Activated CD4-positive, CD25-positive, alpha-beta regulatory T cell treated with anti-CD3 and anti-CD28 coated beads, Interleukin-2, amount 50 U/mL, for 24 hours (primary cell): ENCODE data around the gene LTBP3.
"Not testable (repeated sequence)": the region's sequence is repeated elsewhere in the genome, so short reads cannot be mapped to it uniquely, and the experiment has no call there.

Experiments
- ATAC-seq, 2 donors: fragments of 150-1000 bp; cut with Tn5 transposase; one replicate each; pipeline ENCODE4 v1.10.0; 2021; ENCODE audit warnings: mild to moderate bottlenecking in 1 of 2, moderate library complexity in 1 of 2

Gene LTBP3

GRCh38 chr11:65535102-65535501 lies 23.1 kb downstream of the LTBP3 start:
- no peak for ATAC-seq

DNA sequence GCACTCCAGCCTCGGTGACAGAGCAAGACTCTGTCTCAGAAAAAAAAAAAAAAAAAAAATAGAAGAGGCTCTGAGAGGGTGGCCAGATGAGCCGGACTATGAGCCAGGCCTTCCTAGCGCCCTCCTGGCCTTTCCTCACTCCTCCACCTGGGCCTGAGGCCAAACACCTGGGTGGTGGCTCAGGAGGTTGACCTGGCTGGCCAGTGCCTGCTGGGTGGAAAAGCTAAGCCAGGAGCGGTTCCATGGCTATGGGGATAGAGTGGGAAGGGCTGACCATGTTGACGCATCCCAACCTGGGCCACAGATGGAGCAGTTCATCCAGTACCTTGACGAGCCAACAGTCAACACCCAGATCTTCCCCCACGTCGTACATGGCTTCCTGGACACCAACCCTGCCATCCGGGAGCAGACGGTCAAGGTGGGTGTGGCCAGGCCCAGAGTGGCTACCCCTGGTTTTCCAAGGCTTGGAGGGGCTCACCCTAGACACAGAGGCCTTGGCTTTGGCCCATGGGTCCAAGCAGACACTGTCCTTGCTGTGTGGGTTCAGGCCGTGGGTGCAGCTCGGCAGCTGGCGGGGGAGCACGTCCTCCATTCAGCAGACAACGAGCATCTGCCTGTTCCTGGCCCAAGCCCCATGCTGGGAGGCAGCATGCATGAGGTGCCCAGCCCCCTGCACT lies 25.6 kb downstream of the LTBP3 start:
- ATAC-seq, result no peak

DNA sequence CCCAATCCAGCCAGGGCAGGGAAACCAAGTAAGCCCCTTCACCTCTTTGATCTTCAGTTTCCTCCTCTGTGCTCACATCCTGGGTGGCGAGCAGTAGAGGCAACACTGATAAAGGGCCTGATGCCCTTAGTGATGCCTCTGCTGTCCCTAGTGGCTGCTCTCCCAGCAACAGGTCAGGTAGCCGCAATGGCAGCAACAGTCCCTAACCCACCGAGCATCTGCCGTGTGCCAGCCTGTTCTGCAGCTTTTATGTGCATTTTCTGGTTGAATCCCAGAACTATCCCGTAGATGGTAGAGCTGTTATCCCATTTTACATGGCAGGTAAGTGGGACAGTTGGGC lies 28.0 kb downstream of the LTBP3 start:
- peak; percentile 58 to 66 for ATAC-seq

- ATAC-seq, result no peak
Observed at GRCh38 chr11:65529475-65530156, 28.5 kb downstream of the LTBP3 start.

- ATAC-seq, result no peak
Observed at GRCh38 chr11:65528819-65529350, 29.3 kb downstream of the LTBP3 start.

DNA sequence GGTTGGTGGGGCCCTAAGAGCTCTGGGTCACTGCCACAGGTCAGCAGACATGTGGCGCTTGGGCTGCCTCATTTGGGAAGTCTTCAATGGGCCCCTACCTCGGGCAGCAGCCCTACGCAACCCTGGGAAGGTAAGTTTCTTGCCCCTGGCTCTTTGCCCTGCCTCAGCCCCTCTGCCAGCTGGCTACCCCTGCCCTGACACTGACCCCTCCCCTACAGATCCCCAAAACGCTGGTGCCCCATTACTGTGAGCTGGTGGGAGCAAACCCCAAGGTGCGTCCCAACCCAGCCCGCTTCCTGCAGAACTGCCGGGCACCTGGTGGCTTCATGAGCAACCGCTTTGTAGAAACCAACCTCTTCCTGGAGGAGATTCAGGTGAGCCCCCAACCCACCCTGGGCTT lies 31.4 kb downstream of the LTBP3 start:
- ATAC-seq, result no peak

GRCh38 chr11:65525546-65526480 lies 32.3 kb downstream of the LTBP3 start:
- ATAC-seq, result peak; percentile 2 to 13

DNA sequence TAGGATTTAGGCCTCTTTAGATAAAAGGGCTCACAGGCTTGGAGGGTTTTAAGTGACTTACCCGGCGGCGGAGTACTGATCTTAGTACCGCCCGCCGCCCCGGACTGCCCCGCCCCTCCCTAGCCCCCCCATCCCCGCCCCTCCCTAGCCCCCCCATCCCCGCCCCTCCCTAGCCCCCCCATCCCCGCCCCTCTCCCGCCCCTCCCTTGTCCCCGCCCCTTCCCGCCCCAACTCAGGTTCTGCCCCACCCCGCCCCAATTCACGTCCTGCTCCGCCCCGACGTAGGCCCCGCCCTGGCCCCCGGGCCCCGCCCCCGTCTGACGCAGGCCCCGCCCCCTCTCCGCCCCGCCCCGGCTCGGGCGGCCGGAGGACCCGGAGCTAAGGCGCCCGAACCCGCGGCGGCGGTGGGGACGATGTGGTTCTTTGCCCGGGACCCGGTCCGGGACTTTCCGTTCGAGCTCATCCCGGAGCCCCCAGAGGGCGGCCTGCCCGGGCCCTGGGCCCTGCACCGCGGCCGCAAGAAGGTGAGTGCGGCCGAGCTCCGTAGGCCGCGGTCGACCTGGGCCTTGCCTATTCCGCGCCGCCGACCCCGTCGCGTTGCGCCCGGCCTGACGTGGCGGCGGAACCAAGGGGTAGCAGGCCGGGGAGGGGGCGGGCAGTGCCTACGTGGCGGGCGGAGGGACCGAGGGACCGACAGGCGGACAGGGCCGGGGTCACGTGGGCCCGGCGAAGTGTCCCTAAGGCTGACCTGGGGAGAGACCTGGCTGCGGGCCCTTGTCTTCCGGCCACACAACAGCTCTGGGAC lies 33.2 kb downstream of the LTBP3 start, which contains the start of gene SCYL1:
SCYL1 (plus strand) TSS at position 343 of the 805 bp plus-strand sequence; CDS start at position 414, 71 bp downstream.
- ATAC-seq, result peak; percentile 71 to 80

GRCh38 chr11:65524014-65524740 lies 34.0 kb downstream of the LTBP3 start:
- ATAC-seq, result peak in 1 of 2 donors; percentile 6

- not testable (repeated sequence) for ATAC-seq
Observed at GRCh38 chr11:65523631-65523968, 34.6 kb downstream of the LTBP3 start.

DNA sequence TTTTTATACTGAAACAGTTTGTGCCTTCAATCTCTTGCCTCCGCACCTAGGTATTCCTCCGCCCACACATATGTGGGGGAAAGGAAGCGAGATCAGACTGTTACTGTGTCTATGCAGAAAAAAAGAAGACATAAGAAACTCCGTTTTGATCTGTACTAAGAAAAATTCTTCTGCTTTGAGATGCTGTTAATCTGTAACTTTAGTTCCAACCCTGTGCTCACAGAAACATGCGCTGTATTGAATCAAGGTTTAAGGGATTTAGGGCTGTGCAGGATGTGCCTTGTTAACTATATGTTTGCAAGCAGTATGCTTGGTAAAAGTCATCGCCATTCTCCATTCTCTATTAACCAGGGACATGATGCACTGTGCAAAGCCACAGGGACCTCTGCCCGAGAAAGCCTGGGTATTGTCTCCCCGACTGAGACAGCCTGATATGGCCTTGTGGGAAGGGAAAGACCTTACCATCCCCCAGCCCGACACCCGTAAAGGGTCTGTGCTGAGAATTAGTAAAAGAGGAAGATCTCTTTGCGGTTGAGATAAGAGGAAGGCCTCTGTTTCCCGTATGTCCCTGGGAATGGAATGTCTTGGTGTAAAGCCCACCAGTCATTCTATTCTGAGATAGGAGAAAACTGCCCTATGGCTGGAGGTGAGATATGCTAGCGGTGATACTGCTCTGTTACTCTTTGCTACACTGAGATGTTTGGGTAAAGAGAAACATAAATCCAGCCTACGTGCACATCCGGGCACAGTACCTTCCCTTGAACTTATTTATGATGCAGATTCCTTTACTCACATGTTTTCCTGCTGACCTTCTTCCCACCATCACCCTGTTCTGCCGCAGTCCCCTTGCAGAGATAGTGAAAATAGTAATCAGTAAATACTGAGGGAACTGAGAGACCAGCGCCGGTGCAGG lies 35.2 kb downstream of the LTBP3 start:
- peak in 1 of 2 donors; percentile 28 for ATAC-seq

GRCh38 chr11:65521777-65522521 lies 36.2 kb downstream of the LTBP3 start:
- ATAC-seq, result not testable (repeated sequence)

DNA sequence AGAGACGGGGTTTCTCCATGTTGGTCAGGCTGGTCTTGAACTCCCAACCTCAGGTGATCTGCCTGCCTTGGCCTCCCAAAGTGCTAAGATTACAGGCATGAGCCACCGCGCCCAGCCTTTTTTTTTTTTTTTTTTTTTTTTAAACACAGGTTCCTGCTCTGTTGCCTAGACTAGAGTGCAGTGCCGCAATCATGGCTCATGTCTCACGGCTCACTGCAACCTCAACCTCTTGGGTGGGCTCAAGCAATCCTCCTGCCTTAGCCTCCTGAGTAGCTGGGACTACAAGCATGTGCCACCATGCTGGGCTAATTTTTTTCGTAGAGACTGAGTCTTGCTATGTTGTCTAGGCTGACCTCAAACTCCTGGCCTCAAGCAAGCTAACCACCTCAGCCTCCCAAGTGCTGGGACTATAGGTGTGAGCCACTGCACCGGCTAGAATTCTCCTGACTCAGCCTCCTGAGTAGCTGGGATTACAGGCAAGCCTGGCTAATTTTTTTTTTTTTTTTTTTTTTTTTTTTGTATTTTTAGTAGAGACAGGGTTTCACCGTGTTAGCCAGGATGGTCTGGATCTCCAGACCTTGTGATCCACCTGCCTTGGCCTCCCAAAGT lies 39.1 kb downstream of the LTBP3 start:
- not testable (repeated sequence) for ATAC-seq

- no peak for ATAC-seq
Observed at GRCh38 chr11:65516135-65516968, 41.8 kb downstream of the LTBP3 start.

DNA sequence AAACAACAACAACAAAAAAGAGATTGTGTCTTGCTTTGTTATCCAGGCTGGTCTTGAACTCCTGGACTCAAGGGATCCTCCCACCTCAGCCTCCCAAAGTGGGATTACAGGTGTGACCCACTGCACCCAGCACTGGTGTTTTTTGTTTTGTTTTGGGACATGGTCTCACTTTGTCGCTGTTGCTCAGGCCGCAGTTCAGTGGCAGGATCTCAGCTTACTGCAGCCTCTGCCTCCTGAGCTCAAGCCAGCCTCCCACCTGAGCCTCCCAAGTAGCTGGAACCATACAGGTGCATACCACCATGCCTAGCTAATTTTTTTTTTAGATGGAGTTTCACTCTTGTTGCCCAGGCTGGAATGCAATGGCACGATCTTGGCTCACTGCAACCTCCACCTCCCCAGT lies 45.8 kb downstream of the LTBP3 start:
- ATAC-seq, result not testable (repeated sequence)

GRCh38 chr11:65506772-65507505 lies 51.2 kb downstream of the LTBP3 start:
- peak; percentile 3 to 27 for ATAC-seq

DNA sequence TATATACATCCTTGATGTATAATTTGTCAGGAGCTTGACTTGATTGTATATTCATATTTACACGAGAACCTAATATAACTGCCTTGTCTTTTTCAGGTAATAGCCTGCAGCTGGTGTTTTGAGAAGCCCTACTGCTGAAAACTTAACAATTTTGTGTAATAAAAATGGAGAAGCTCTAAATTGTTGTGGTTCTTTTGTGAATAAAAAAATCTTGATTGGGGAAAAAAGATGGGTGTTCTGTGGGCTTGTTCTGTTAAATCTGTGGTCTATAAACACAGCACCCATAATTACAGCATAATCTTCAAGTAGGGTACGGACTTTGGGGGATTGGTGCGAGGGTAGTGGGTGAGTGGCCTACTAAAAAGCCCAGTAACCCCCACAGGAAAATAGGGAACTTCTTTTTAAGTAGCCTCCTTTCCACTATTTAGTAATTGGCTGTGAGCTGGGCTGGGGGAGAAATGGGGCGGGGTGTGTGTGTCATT lies 51.8 kb downstream of the LTBP3 start:
- ATAC-seq, result no peak
